HG03280 (cell line): ENCODE data around the gene PPP2R5B.
"Not testable (repeated sequence)": the region's sequence is repeated elsewhere in the genome, so short reads cannot be mapped to it uniquely, and the experiment has no call there.

ENCODE experiments used
- ATAC-seq: cut with Tn5 transposase; IDR thresholded peaks from one replicate; pipeline ENCODE4 v1.9.1; 2021; ENCODE audit warnings: mild to moderate bottlenecking, moderate library complexity; ENCODE audit not compliant: unreplicated experiment

PPP2R5B gene

GRCh38 chr11:64974124-64974523, 49.6 kb downstream of the PPP2R5B start:
- ATAC-seq, result no peak

- no peak for ATAC-seq
These were observed 52.2 kb downstream of the PPP2R5B start for GRCh38 chr11:64976651-64977050.

GRCh38 chr11:64983339-64983738, 58.9 kb downstream of the PPP2R5B start:
- not testable (repeated sequence) for ATAC-seq
